ENCODE measurements around the gene OSBPL3.

OSBPL3 gene

GRCh38 chr7:24752073-24752800, 227.7 kb downstream of the OSBPL3 start:
- no peak for DNase-seq (ENCODE audit: low read depth)
- TF ChIP-seq CTCF (IDR thresholded peaks at IDR 0.05; ENCODE audit: insufficient read depth, low read depth, low read length, missing control alignments): no peak
- H3K4me3 ChIP-seq (ENCODE audit: low read depth, low read length): no peak overlapping the region

GRCh38 chr7:24751484-24751883, 228.5 kb downstream of the OSBPL3 start:
- no peak overlapping the region for H3K4me3 ChIP-seq (ENCODE audit: low read depth, low read length)
- TF ChIP-seq CTCF (IDR thresholded peaks at IDR 0.05; ENCODE audit: insufficient read depth, low read depth, low read length, missing control alignments): no peak

DNA sequence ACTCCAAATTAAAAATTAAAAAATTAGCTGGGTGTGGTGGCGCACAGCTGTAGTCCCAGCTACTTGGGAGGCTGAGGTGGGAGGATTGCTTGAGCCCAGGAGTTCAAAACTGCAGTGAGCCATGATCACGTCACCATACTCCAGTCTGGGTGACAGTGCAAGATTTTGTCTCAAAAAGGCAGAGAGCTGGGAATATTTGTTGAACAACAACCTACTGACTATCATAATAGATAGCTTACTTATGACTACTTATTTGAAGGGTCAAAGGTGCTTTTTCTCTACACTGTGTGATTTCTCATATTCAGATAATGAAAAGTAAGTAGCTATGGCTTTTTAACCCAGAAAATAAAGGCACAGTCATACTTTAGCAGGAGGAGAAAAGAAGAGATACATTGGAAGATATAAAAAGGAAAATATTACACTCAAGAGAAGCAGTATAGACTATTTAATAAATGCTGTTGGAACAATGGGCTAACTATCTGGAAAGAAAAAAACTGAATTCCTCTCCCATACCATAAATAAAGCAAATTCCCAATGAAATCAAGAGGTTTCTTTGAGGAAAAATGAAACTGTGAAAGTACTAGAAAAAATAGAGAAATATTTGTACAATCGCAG, 229.4 kb downstream of the OSBPL3 start:
- no peak overlapping the region for H3K4me3 ChIP-seq (ENCODE audit: low read depth, low read length)
- no peak for DNase-seq (ENCODE audit: low read depth)
- no peak for TF ChIP-seq CTCF (IDR thresholded peaks at IDR 0.05; ENCODE audit: insufficient read depth, low read depth, low read length, missing control alignments)

More at GRCh38 chr7:24751484-24751883, 228.5 kb downstream of the OSBPL3 start:
- no peak for DNase-seq (ENCODE audit: low read depth)

DNA sequence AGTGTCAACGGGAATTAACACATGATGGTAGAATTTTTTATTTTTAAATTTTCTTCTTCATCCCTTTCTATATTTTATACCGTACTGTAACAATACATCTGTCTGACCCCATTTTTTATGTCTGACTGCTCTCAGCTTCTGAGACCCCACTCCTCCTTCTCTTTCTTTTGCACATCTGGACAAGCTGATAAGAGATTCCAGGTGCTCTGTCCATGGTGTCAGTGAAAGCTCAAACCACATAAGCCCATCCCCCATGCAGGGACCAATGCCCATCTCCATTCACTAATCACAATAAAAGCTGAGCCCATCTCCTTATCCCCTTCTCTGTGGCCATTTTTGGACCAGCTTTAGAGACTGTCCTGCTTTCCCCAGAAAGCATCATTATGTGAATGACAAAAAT, 231.5 kb downstream of the OSBPL3 start:
- H3K4me3 ChIP-seq (ENCODE audit: low read depth, low read length): no peak overlapping the region
- DNase-seq (ENCODE audit: low read depth): no peak
- no peak for TF ChIP-seq CTCF (IDR thresholded peaks at IDR 0.05; ENCODE audit: insufficient read depth, low read depth, low read length, missing control alignments)
